HUDEP-2 (cell line): ENCODE results near the gene ITIH3.
"Not testable (repeated sequence)": the region's sequence is repeated elsewhere in the genome, so short reads cannot be mapped to it uniquely, and the experiment has no call there.

Experiments used
- DNase-seq, 76 experiments: peaks; one replicate each; lab custom pipeline; 2025; ENCODE audit not compliant: unreplicated experiment in 76 of 76; lab: John Stamatoyannopoulos, UW

Gene ITIH3

GRCh38 chr3:52794612-52795099, at the start of gene ITIH3:
ITIH3 (plus strand) TSS chr3:52794796; CDS start chr3:52794804, 8 bp downstream.
- DNase-seq: no peak

- DNase-seq: no peak
These were observed 42.4 kb upstream of the ITIH3 start for GRCh38 chr3:52752045-52752660.

GRCh38 chr3:52754373-52754772, 40.2 kb upstream of the ITIH3 start:
- no peak for DNase-seq

GRCh38 chr3:52756141-52756540, 38.5 kb upstream of the ITIH3 start:
- no peak for DNase-seq

- peak in 28 of 76 experiments; percentile 2 to 55 (median 22) for DNase-seq
These were observed 31.1 kb upstream of the ITIH3 start for GRCh38 chr3:52763466-52763865.

- DNase-seq: no peak
These were observed 24.7 kb upstream of the ITIH3 start for GRCh38 chr3:52769786-52770455.

GRCh38 chr3:52770496-52771333, 23.9 kb upstream of the ITIH3 start, which contains the start of gene NEK4:
NEK4 (minus strand) TSS chr3:52770940; CDS start chr3:52770746, 194 bp downstream.
- DNase-seq: peak in 74 of 76 experiments; percentile 54 to 95 (median 86)

GRCh38 chr3:52771334-52771681, 23.3 kb upstream of the ITIH3 start:
- peak in 2 of 76 experiments; percentile 31 to 36 for DNase-seq

GRCh38 chr3:52771702-52772101, 22.9 kb upstream of the ITIH3 start:
- DNase-seq: no peak

- no peak for DNase-seq
These were observed 21.1 kb upstream of the ITIH3 start for GRCh38 chr3:52773361-52774065.

- no peak for DNase-seq
These were observed 20.4 kb upstream of the ITIH3 start for GRCh38 chr3:52774066-52774713.

GRCh38 chr3:52774901-52775864, 19.4 kb upstream of the ITIH3 start:
- DNase-seq: peak in 51 of 76 experiments; percentile 3 to 54 (median 25)

- DNase-seq: no peak
These were observed 18.7 kb upstream of the ITIH3 start for GRCh38 chr3:52775877-52776276.

- DNase-seq: not testable (repeated sequence)
These were observed 18.1 kb upstream of the ITIH3 start for GRCh38 chr3:52776486-52776885.

GRCh38 chr3:52777127-52777958, 17.3 kb upstream of the ITIH3 start, which contains the start of gene ITIH1:
ITIH1 (plus strand) TSS chr3:52777599; CDS start chr3:52777616, 17 bp downstream.
- no peak for DNase-seq

GRCh38 chr3:52777959-52778805, 16.4 kb upstream of the ITIH3 start:
- DNase-seq: no peak
